ENCODE measurements around the gene CCDC73. TPM values are rescaled to one million over a fixed set of nuclear protein-coding genes. Genes with fewer than 3 reads are reported as not detected.

CCDC73 gene
- total and polyA plus RNA-seq, 4 donors: 0.02 to 0.50 (median 0.33) TPM

DNA sequence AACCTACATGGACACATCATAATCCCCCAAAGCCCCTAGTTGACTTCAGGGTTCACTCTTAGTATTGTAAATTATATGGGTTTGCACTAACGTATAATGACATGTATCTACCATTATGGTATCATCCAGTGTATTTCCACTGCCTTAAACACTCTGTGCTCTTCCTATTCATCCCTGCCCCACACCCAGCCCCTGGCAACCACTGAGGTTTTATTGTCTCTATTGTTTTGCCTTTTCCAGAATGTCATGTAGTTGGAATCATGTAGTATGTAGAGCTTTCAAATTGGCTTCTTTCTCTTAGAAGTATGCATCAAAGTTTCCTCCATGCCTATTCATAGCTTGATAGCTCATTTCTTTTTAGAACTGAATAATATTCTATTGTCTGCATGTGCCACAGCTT lies 227.3 kb downstream of the CCDC73 start:
- WGBS: 86% methylated on average over 1 of the region's 1 CpG
- Histone ChIP-seq H3K4me3 (ENCODE audit: low read depth in 1 of 3, low read length in 3 of 3) (no peak overlapping the region), H3K9ac (ENCODE audit: low read depth in 1 of 2, low read length in 2 of 2) (no peak overlapping the region), H3K36me3 (ENCODE audit: control insufficient read depth in 4 of 4, insufficient read depth in 3 of 4, low read depth in 1 of 4, low read length in 3 of 4) (no peaks in the 10 kb centered on the region), H3K9me3 (ENCODE audit: control insufficient read depth in 4 of 4, low read length in 3 of 4) (no peaks in the 10 kb centered on the region), H3K27me3 (ENCODE audit: control insufficient read depth in 4 of 4, insufficient read depth in 4 of 4, low read length in 3 of 4) (peaks cover 0 to 4% (median 0%) of the 10 kb centered on the region in 4 donors), H3K27ac (ENCODE audit: low read depth in 1 of 2, low read length in 2 of 2) (no peak overlapping the region), H3K4me1 (ENCODE audit: control insufficient read depth in 4 of 4, insufficient read depth in 4 of 4, low read length in 3 of 4) (no peaks in the 10 kb centered on the region)
- TF ChIP-seq FOXA1 (IDR thresholded peaks at IDR 0.05) (no peak), EGR1 (IDR thresholded peaks at IDR 0.05; ENCODE audit: low read depth in 2 of 2) (no peak), NR2F2 (IDR thresholded peaks at IDR 0.05) (no peak), RXRA (IDR thresholded peaks at IDR 0.05) (no peak), FOXA2 (IDR thresholded peaks at IDR 0.05) (no peak), YY1 (IDR thresholded peaks at IDR 0.05) (no peak), TAF1 (conservative IDR thresholded peaks at IDR 0.05) (no peak), RAD21 (IDR thresholded peaks at IDR 0.05) (no peak), HNF4A (conservative IDR thresholded peaks at IDR 0.05) (no peak), HNF4G (IDR thresholded peaks at IDR 0.05) (no peak), SP1 (IDR thresholded peaks at IDR 0.05) (no peak), GABPA (IDR thresholded peaks at IDR 0.05 in 1 of 2, conservative IDR thresholded peaks at IDR 0.05 in 1 of 2) (no peak), JUND (IDR thresholded peaks at IDR 0.05) (no peak)
- TF ChIP-seq, protein P1, sequence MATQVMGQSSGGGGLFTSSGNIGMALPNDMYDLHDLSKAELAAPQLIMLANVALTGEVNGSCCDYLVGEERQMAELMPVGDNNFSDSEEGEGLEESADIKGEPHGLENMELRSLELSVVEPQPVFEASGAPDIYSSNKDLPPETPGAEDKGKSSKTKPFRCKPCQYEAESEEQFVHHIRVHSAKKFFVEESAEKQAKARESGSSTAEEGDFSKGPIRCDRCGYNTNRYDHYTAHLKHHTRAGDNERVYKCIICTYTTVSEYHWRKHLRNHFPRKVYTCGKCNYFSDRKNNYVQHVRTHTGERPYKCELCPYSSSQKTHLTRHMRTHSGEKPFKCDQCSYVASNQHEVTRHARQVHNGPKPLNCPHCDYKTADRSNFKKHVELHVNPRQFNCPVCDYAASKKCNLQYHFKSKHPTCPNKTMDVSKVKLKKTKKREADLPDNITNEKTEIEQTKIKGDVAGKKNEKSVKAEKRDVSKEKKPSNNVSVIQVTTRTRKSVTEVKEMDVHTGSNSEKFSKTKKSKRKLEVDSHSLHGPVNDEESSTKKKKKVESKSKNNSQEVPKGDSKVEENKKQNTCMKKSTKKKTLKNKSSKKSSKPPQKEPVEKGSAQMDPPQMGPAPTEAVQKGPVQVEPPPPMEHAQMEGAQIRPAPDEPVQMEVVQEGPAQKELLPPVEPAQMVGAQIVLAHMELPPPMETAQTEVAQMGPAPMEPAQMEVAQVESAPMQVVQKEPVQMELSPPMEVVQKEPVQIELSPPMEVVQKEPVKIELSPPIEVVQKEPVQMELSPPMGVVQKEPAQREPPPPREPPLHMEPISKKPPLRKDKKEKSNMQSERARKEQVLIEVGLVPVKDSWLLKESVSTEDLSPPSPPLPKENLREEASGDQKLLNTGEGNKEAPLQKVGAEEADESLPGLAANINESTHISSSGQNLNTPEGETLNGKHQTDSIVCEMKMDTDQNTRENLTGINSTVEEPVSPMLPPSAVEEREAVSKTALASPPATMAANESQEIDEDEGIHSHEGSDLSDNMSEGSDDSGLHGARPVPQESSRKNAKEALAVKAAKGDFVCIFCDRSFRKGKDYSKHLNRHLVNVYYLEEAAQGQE (IDR thresholded peaks at IDR 0.05): no peak
- TF ChIP-seq, protein P2, sequence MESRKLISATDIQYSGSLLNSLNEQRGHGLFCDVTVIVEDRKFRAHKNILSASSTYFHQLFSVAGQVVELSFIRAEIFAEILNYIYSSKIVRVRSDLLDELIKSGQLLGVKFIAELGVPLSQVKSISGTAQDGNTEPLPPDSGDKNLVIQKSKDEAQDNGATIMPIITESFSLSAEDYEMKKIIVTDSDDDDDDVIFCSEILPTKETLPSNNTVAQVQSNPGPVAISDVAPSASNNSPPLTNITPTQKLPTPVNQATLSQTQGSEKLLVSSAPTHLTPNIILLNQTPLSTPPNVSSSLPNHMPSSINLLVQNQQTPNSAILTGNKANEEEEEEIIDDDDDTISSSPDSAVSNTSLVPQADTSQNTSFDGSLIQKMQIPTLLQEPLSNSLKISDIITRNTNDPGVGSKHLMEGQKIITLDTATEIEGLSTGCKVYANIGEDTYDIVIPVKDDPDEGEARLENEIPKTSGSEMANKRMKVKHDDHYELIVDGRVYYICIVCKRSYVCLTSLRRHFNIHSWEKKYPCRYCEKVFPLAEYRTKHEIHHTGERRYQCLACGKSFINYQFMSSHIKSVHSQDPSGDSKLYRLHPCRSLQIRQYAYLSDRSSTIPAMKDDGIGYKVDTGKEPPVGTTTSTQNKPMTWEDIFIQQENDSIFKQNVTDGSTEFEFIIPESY (IDR thresholded peaks at IDR 0.05): no peak
- TF ChIP-seq, protein P3, sequence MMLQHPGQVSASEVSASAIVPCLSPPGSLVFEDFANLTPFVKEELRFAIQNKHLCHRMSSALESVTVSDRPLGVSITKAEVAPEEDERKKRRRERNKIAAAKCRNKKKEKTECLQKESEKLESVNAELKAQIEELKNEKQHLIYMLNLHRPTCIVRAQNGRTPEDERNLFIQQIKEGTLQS (IDR thresholded peaks at IDR 0.05): no peak
- TF ChIP-seq, protein P4, sequence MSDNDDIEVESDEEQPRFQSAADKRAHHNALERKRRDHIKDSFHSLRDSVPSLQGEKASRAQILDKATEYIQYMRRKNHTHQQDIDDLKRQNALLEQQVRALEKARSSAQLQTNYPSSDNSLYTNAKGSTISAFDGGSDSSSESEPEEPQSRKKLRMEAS (IDR thresholded peaks at IDR 0.05): no peak
- TF ChIP-seq, protein P5, sequence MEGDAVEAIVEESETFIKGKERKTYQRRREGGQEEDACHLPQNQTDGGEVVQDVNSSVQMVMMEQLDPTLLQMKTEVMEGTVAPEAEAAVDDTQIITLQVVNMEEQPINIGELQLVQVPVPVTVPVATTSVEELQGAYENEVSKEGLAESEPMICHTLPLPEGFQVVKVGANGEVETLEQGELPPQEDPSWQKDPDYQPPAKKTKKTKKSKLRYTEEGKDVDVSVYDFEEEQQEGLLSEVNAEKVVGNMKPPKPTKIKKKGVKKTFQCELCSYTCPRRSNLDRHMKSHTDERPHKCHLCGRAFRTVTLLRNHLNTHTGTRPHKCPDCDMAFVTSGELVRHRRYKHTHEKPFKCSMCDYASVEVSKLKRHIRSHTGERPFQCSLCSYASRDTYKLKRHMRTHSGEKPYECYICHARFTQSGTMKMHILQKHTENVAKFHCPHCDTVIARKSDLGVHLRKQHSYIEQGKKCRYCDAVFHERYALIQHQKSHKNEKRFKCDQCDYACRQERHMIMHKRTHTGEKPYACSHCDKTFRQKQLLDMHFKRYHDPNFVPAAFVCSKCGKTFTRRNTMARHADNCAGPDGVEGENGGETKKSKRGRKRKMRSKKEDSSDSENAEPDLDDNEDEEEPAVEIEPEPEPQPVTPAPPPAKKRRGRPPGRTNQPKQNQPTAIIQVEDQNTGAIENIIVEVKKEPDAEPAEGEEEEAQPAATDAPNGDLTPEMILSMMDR (IDR thresholded peaks at IDR 0.05; ENCODE audit: low read depth, low read length, missing input control): no peak
- no peak for DNase-seq (ENCODE audit: low spot score)
